Testis (tissue), 3 donors: ENCODE results near the gene PLCB1. TPM values are rescaled to one million over a fixed set of nuclear protein-coding genes. Genes with fewer than 3 reads are reported as not detected.

Experiments
- DNase-seq: peaks from one replicate; pipeline ENCODE4 v3.0.0-alpha.2; 2019
- H3K27ac ChIP-seq, 2 donors: fragments of 200-600 bp; sonication (generic); one replicate each; pipeline ENCODE4 v1.5.1; 2019
- H3K27me3 ChIP-seq: fragments of 200-600 bp; sonication (generic); one replicate; pipeline ENCODE4 v1.5.1; 2019
- H3K36me3 ChIP-seq: fragments of 200-600 bp; sonication (generic); one replicate; pipeline ENCODE4 v1.5.1; 2017; ENCODE audit warnings: low read depth; ENCODE audit errors: missing control alignments
- H3K4me1 ChIP-seq: fragments of 200-600 bp; sonication (generic); one replicate; pipeline ENCODE4 v1.5.1; 2019
- H3K4me3 ChIP-seq, 2 donors: fragments of 200-600 bp; sonication (generic); one replicate each; pipeline ENCODE4 v1.5.1; 2017 to 2019
- H3K9me3 ChIP-seq: fragments of 200-600 bp; sonication (generic); one replicate; pipeline ENCODE4 v1.5.1; 2017
- CTCF ChIP-seq, 3 experiments: fragments of 450-650 bp in 2 of 3; fragments of 200-600 bp in 1 of 3; sonication (generic) in 1 of 3; IDR thresholded peaks; one replicate each; pipeline ENCODE4 v1.5.1; 2016 to 2019; ENCODE audit warnings: antibody characterized with exemption in 3 of 3, mild to moderate bottlenecking in 2 of 3, moderate library complexity in 1 of 3
- POLR2A ChIP-seq: fragments of 450-650 bp; IDR thresholded peaks from one replicate; pipeline ENCODE4 v1.6.1; 2017; ENCODE audit warnings: antibody characterized with exemption, mild to moderate bottlenecking, moderate library complexity
- WGBS, 2 donors: methylation state at CpG; one replicate each; pipeline ENCODE4 v1.1.5; 2018; 5-methylcytosine and 5-hydroxymethylcytosine counted together
- intact Hi-C: fragments of 100-400 bp; cut with DNase I; formaldehyde crosslinking; loops from one replicate; pipeline ENCODE4 v1.15.1; 2023; ENCODE audit warnings: low total_unique reads
- polyA plus RNA-seq: library from polyadenylated mRNA; stranded (reverse); fragments of 350-450 nt; fragmentation: Illumina TruSeq; extraction: RNeasy Lipid Tissue Mini Kit (QIAGEN cat#74804); gene quantifications from one replicate; pipeline ENCODE4 v1.2.3, GENCODE V29; 2014; ENCODE audit warnings: low read depth, low replicate concordance; ENCODE audit not compliant: insufficient read depth
- total RNA-seq, 2 donors: library from RNA; depleted of rRNA; stranded (reverse); fragments of >200 nt; gene quantifications; one replicate each; pipeline ENCODE4 v1.2.3, GENCODE V29; 2016

The PLCB1 gene
- total and polyA plus RNA-seq, 3 donors from 2014 or later, result 3.1 to 9.8 (median 8.2) TPM

GRCh38 chr20:8877294-8877693 is 745.2 kb downstream of the PLCB1 start:
- Histone ChIP-seq H3K36me3 (no peaks in the 10 kb centered on the region), H3K4me3 (no peak overlapping the region), H3K4me1 (no peaks in the 10 kb centered on the region), H3K9me3 (no peaks in the 10 kb centered on the region), H3K27ac (no peak overlapping the region), H3K27me3 (no peaks in the 10 kb centered on the region)
- TF ChIP-seq CTCF (IDR thresholded peaks at IDR 0.05), result no peak
- TF ChIP-seq POLR2A, result no peak
- intact Hi-C loops, result no loop called here
- 85 to 89% methylated on average over 2 of the region's 2 CpGs for WGBS, 2 donors
- no peak for DNase-seq

- DNase-seq, result no peak
- 61 to 82% methylated on average over 2 of the region's 2 CpGs for WGBS, 2 donors
- Histone ChIP-seq H3K9me3 (no peaks in the 10 kb centered on the region), H3K4me1 (no peaks in the 10 kb centered on the region), H3K4me3 (no peak overlapping the region), H3K27me3 (no peaks in the 10 kb centered on the region), H3K36me3 (no peaks in the 10 kb centered on the region), H3K27ac (no peak overlapping the region)
- intact Hi-C loops, result no loop called here
- no peak for TF ChIP-seq CTCF (IDR thresholded peaks at IDR 0.05)
- no peak for TF ChIP-seq POLR2A
Observed at GRCh38 chr20:8879669-8880068, 747.6 kb downstream of the PLCB1 start.

GRCh38 chr20:8880085-8880853 is 748.2 kb downstream of the PLCB1 start:
- Histone ChIP-seq H3K4me1 (no peaks in the 10 kb centered on the region), H3K27ac (no peak overlapping the region), H3K4me3 (no peak overlapping the region), H3K27me3 (no peaks in the 10 kb centered on the region), H3K36me3 (no peaks in the 10 kb centered on the region), H3K9me3 (no peaks in the 10 kb centered on the region)
- TF ChIP-seq CTCF (IDR thresholded peaks at IDR 0.05), result no peak
- no peak for TF ChIP-seq POLR2A
- WGBS, 2 donors, result 51 to 57% methylated on average over 5 of the region's 5 CpGs
- intact Hi-C loops, result no loop called here
- DNase-seq, result no peak

- no peak for DNase-seq
- Histone ChIP-seq H3K27me3 (no peaks in the 10 kb centered on the region), H3K4me3 (no peak overlapping the region), H3K9me3 (no peaks in the 10 kb centered on the region), H3K4me1 (no peaks in the 10 kb centered on the region), H3K36me3 (no peaks in the 10 kb centered on the region), H3K27ac (no peak overlapping the region)
- WGBS, 2 donors, result 93 to 100% methylated on average over 1 of the region's 1 CpG
- TF ChIP-seq CTCF (IDR thresholded peaks at IDR 0.05) (no peak), POLR2A (no peak)
- intact Hi-C loops, result no loop called here
Observed at GRCh38 chr20:8891039-8891438, 759.0 kb downstream of the PLCB1 start.

- intact Hi-C loops, result no loop called here
- DNase-seq, result no peak
- Histone ChIP-seq H3K36me3 (no peaks in the 10 kb centered on the region), H3K9me3 (no peaks in the 10 kb centered on the region), H3K4me3 (no peak overlapping the region), H3K27ac (no peak overlapping the region), H3K27me3 (no peaks in the 10 kb centered on the region), H3K4me1 (no peaks in the 10 kb centered on the region)
- no peak for TF ChIP-seq CTCF (IDR thresholded peaks at IDR 0.05)
- no peak for TF ChIP-seq POLR2A
Observed at GRCh38 chr20:8895472-8895871, 763.4 kb downstream of the PLCB1 start.
